ENCODE results near the gene EPS15. TPM values are rescaled to one million over a fixed set of nuclear protein-coding genes. Genes with fewer than 3 reads are reported as not detected.

The EPS15 gene
- total RNA-seq, 4 donors from 2014 or later: 49.8 to 84.3 (median 62.5) TPM

DNA sequence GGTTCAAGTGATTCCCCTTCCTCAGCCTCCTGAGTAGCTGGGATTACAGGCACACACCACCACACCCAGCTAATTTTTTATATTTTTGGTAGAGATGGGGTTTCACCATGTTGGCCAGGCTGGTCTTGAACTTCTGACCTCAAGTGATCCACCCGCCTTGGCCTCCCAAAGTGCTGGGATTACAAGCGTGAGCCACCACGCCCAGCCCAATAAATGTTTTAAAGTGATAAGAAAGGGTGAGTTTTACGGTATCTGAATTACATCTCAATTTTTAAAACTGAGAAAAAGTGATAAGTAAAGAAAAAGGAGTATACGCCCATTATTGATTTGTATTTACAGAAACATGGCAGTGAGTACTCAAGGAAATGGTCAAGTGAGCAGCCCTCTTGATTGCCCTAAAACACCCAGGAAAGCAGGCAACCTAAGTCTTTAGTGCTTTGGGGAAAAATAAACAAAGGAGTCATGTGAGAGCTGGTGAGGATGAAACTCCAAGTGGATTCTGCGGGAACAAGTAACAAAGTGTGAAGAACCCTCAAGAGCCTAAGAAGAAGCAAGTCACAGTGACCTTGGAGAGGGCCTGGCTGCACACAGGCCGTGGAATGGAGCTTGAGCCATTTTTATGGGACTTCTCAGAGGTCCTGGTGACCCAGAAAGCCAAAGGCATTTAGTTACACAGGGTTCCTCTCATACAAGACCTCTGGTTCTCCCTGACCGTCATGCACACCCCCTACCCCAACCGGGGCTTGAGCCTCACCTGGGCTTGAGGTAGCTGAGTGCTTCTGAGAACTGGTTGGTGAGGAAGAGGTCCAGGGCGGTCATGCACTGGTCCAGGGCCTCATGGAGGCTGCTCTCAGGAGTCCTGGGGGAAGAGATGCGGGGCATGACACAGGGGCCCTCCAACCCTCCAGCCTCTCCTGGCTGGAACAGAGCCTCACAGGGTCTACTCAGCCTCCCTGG lies 197.8 kb downstream of the EPS15 start:
- H3K4me3 ChIP-seq: no peak overlapping the region
- H3K9me3 ChIP-seq: no peaks in the 10 kb centered on the region
- intact Hi-C loops (cut with DNase I): no loop called here
- TF ChIP-seq EP300 (IDR thresholded peaks at IDR 0.05): no peak
- no peak for TF ChIP-seq POLR2AphosphoS5 (IDR thresholded peaks at IDR 0.05)
- TF ChIP-seq, protein P1, sequence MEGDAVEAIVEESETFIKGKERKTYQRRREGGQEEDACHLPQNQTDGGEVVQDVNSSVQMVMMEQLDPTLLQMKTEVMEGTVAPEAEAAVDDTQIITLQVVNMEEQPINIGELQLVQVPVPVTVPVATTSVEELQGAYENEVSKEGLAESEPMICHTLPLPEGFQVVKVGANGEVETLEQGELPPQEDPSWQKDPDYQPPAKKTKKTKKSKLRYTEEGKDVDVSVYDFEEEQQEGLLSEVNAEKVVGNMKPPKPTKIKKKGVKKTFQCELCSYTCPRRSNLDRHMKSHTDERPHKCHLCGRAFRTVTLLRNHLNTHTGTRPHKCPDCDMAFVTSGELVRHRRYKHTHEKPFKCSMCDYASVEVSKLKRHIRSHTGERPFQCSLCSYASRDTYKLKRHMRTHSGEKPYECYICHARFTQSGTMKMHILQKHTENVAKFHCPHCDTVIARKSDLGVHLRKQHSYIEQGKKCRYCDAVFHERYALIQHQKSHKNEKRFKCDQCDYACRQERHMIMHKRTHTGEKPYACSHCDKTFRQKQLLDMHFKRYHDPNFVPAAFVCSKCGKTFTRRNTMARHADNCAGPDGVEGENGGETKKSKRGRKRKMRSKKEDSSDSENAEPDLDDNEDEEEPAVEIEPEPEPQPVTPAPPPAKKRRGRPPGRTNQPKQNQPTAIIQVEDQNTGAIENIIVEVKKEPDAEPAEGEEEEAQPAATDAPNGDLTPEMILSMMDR (IDR thresholded peaks at IDR 0.05): no peak
- TF ChIP-seq POLR2A (IDR thresholded peaks at IDR 0.05; ENCODE audit: low read depth): no peak
- H3K36me3 ChIP-seq: no peaks in the 10 kb centered on the region
- no peaks in the 10 kb centered on the region for H3K27me3 ChIP-seq
- DNase-seq (ENCODE audit: extremely low spot score): no peak
- no peak overlapping the region for H3K27ac ChIP-seq (replicated peaks in 1 of 4)
- 95% methylated on average over 11 of the region's 11 CpGs for WGBS
- peaks cover 0 to 10% (median 0%) of the 10 kb centered on the region in 4 donors for H3K4me1 ChIP-seq

DNA sequence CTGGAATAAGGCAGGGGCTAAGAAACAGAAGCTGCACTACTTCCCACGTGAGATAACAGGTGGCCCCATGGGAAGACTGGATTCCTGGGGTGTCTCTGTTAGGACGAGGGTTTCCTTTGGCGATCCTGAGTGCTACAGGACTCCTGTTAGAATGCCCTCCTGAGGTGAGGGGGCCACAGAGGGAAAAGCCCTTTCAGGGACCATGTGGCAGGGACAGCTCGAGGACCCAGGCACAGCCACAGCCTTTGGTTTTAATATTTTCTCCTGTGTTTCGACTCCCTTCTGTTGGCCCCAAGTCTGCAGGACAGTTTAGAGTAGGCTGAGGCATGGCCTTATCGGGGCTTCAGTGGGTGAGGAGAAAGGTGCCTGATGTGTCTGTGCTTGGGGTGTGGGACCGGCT lies 201.3 kb downstream of the EPS15 start:
- 80% methylated on average over 6 of the region's 7 CpGs for WGBS
- TF ChIP-seq EP300 (IDR thresholded peaks at IDR 0.05): no peak
- TF ChIP-seq, protein P1 (IDR thresholded peaks at IDR 0.05): no peak
- TF ChIP-seq POLR2AphosphoS5 (IDR thresholded peaks at IDR 0.05): no peak
- TF ChIP-seq POLR2A (IDR thresholded peaks at IDR 0.05; ENCODE audit: low read depth): no peak
- no peaks in the 10 kb centered on the region for H3K27me3 ChIP-seq
- H3K4me3 ChIP-seq: no peak overlapping the region
- peaks cover 0 to 9% (median 4%) of the 10 kb centered on the region in 4 donors for H3K4me1 ChIP-seq
- H3K9me3 ChIP-seq: no peaks in the 10 kb centered on the region
- intact Hi-C loops (cut with DNase I): no loop called here
- H3K36me3 ChIP-seq: no peaks in the 10 kb centered on the region
- H3K27ac ChIP-seq (replicated peaks in 1 of 4): no peak overlapping the region
- no peak for DNase-seq (ENCODE audit: extremely low spot score)

- Histone ChIP-seq H3K27me3 (no peaks in the 10 kb centered on the region), H3K4me3 (no peak overlapping the region), H3K4me1 (peaks cover 0 to 9% (median 4%) of the 10 kb centered on the region in 4 donors), H3K36me3 (no peaks in the 10 kb centered on the region), H3K9me3 (no peaks in the 10 kb centered on the region), H3K27ac (replicated peaks in 1 of 4) (no peak overlapping the region)
- 94% methylated on average over 4 of the region's 4 CpGs for WGBS
- TF ChIP-seq, protein P1 (IDR thresholded peaks at IDR 0.05): no peak
- no peak for TF ChIP-seq EP300 (IDR thresholded peaks at IDR 0.05)
- TF ChIP-seq POLR2AphosphoS5 (IDR thresholded peaks at IDR 0.05): no peak
- TF ChIP-seq POLR2A (IDR thresholded peaks at IDR 0.05; ENCODE audit: low read depth): no peak
- intact Hi-C loops (cut with DNase I): no loop called here
- no peak for DNase-seq (ENCODE audit: extremely low spot score)
Measured at GRCh38 chr1:51316846-51317120, 202.3 kb downstream of the EPS15 start.

- H3K4me3 ChIP-seq: no peak overlapping the region
- WGBS: 86% methylated on average over 9 of the region's 9 CpGs
- intact Hi-C loops (cut with DNase I): no loop called here
- H3K4me1 ChIP-seq: peaks cover 0 to 9% (median 4%) of the 10 kb centered on the region in 4 donors
- no peak overlapping the region for H3K27ac ChIP-seq (replicated peaks in 1 of 4)
- no peaks in the 10 kb centered on the region for H3K27me3 ChIP-seq
- no peak for DNase-seq (ENCODE audit: extremely low spot score)
- no peaks in the 10 kb centered on the region for H3K9me3 ChIP-seq
- H3K36me3 ChIP-seq: no peaks in the 10 kb centered on the region
- no peak for TF ChIP-seq EP300 (IDR thresholded peaks at IDR 0.05)
- TF ChIP-seq POLR2AphosphoS5 (IDR thresholded peaks at IDR 0.05): no peak
- TF ChIP-seq, protein P1 (IDR thresholded peaks at IDR 0.05): no peak
- no peak for TF ChIP-seq POLR2A (IDR thresholded peaks at IDR 0.05; ENCODE audit: low read depth)
Measured at GRCh38 chr1:51316113-51316845, 202.8 kb downstream of the EPS15 start.
